HG02588 (cell line): Measurements from ENCODE around the gene OPCML.

Source experiments
- ATAC-seq: cut with Tn5 transposase; IDR thresholded peaks from one replicate; pipeline ENCODE4 v1.9.1; 2021; ENCODE audit warnings: mild to moderate bottlenecking, moderate library complexity; ENCODE audit not compliant: unreplicated experiment

OPCML gene

DNA sequence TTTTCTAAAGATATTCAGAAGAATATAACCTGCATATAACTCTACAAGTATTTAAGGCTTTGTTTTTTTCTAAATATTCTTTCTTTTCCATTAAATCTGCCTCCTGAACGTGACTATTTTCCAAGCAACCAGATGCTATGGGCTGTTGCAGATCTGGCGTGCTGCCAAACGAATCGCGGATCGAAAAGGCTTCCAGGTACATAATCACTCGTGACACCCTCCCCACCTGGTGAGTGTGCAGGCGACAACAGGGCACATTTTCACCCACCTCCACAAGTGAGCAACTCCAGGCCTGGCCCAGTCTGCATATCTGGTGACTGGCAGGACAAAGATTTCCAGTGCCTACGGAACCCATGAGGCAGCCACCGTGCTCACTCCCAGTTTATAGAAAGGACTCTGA, 660.1 kb downstream of the OPCML start:
- no peak for ATAC-seq

DNA sequence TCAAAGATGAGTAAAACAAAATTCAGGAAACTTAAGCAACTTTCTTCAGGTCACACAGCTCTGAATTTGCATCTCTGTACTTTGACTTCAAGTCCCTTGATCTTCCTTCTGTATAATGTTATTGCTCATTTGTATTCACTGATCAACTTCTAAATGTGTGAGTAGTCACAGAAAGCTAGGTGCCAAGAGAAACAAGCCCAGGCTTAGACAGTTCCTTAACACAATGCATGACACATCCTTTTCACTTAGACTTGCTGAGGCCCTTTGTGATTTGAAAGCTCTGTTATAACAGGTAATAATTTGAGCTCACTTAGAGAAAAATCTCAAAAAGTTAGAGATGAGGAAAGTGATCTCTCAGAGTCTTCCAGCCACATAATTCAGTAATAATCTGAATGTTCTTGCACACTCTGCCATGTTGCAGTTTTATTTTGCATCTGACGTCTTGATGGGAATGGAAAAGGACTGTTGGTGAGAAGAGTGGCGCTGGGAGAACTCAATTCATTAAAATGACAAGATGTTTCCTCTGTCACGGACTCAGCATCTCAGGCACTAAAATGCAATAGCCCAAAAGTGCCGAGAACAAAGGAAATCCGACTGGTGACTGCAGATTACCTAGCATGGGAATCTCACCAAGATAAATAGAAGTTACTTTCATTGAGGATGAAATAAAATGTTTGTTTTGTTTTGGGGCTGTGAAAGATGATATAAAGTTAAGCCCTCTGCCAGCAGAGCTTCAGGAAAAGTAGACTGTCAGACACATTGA, 665.3 kb downstream of the OPCML start:
- no peak for ATAC-seq

DNA sequence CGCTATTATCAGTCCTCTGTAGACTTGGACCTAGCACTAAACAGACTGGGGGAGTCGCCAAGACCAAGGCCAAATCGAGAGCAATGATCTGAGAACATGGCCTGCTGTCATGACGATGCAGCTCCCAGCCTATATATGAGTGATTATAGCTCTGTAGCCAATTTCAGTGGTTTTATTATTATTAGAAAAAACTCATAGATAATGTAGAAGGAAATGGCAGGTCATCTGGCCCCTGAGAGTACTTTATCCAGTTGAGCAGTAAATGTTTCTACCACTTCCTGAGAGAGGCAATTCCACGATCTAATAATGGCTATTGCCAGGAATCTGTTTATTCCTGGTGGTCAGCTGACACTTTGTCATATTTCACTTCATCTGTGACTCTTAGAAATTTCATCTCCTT, 666.7 kb downstream of the OPCML start:
- no peak for ATAC-seq

DNA sequence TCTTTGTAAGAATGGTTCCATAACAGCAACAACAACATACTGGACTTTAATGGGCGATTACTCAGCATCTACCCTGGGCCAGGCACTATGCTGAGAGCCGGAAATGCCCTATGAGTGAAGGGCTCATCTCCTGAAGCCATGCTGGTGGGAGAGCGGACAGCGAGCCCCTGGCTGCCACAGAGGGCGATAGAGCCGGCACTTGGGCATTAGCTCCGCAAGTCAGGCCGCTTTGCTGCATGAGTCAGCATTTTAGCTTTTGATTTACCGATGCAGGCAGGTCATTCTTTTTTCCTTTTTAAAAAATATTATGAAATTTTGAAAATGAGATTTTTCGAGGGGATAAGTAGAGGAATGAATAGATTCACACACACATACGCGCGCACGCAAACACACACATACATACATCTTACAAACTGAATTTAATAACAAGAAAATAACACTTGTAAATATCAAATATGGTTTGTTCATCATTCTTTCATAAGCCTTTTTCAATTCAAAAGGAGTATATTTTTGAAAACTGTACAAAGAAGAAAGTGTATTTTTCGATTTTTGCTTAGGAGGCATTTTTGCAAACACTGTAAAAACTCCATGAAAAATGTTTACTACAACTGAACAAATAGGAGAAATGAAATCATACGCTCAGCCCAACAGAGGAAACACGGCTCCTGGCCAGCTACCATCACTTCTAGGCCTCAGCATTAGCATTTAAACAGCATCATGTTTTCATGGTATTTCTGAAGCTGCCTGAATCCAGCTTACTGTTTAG, 667.3 kb downstream of the OPCML start:
- no peak for ATAC-seq

DNA sequence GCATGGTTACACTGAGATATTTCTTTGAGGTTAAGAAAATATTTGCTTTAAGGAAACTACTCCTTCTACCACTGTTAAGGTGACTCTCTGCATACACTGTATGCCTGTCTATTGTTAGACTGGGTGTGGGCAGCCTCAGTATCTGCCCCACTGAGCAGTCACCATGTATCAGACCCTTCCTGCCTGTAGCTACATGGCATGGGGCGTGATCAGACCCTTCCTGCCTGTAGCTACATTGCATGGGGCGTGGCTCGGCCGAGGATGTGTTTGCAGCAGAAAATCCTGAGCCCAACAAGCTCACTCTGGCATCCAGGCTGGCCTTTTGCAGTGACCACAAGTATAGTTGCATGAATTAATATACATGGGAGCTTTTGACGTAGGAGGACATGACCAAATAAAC, 669.4 kb downstream of the OPCML start:
- no peak for ATAC-seq

DNA sequence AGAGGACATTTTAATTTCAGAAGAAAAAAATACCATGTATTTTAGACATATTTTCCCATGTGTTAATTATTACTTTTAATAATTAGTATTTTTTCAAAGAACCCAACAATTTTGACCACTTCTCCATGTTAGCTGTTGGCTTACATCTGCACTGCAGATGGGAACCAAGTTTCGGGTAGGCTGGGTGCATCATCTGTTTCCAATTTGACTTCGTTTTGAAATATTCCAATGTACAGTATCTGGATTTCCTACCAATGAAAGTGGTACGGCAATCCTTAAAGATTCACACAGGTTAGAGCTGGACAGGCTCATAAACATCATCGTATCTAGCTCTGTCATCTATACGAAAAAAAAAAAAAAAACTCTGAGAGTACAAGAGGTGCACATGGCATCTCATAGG, 670.2 kb downstream of the OPCML start:
- ATAC-seq: no peak

DNA sequence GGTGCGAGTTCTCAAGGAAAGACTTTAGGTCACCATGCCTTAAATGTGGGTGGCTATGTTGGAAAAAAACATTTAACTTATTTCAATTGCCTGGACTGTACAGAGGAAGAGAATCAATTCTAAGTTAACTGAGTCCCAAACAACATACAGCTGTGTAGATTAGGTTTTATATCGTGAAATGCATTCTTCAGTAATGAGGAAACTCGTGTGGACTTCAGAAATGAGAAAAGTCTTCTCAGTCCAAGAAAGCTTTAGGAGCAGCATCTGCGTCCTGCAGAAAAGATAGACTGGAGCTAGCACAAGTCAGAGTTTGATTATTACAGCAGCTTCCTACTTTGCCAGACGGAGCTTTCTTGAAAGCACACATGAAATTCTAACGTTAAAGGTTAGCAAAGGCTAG, 673.0 kb downstream of the OPCML start:
- no peak for ATAC-seq

DNA sequence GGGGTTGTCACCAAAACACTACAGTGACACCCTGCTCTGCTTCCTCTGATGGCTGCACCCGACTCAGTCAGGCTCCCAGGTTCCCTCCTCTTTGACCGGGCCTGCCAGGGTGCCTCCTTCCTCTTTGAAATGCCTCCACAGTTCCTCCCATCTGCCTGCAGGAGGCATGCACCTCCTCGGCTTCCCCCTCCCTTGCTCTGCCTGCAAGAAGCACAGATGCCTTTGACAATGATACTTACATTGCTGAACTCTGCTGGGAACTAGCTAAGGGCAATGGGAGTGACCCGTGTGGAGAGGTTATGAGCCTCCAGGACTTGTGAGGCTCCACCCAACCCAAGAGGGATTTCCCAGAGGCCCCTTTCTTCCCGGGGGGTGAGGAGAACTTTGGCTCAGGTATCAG, 674.1 kb downstream of the OPCML start:
- ATAC-seq: no peak

DNA sequence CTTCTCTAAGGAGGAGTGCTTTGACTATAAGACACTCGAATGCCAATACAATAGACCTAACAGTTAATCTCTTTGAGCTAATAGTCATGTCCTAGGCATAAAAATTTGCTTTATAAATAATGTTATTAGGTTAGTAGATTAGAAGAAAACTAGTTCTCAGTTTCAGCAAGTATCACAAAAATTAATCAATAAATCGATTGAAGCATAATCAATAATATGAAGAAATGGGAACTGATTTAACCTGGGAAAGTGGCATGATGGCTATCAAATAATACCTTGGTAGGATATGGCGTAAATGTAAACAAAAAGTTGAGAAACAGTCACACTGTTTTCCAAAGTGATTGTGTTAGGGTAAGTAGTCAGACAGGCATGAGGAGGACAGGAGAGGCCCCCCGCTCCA, 676.3 kb downstream of the OPCML start:
- no peak for ATAC-seq

DNA sequence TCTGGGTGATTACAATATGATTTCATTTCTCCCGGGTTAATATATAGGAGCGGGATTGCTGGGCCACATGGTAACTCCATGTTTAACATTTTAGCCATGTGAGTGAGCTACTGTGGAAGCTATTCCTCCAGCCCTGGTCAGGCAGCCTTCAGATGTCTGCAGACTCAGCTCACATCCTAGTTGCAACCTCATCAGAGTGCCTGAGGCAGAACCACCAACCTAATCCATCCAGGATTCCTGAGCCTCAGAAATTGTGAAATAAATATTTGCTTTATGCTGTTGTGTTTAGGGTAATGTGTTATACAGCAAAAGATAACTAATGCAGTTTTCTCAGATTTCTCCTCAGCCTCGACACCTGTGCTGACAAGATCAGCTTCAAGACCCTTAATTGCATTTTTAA, 676.8 kb downstream of the OPCML start:
- no peak for ATAC-seq

DNA sequence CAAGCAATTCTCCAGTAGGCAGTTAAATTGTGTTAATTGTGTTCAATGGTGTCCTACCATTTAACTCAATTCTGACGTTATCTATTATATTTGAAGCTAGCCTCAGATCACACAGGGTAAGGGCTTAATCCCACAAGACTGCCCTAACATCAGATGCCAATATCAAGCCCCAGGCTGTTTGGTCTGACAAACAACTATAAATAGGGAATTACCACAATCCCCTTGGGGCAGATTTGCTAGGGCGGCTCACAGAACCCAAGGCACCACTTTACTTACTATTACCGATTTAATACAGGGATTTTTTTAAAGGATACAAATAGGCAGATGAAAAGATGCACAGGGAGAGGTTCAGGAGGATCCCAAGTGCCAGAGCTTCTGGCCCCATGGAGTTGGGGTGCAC, 678.4 kb downstream of the OPCML start:
- ATAC-seq: no peak

DNA sequence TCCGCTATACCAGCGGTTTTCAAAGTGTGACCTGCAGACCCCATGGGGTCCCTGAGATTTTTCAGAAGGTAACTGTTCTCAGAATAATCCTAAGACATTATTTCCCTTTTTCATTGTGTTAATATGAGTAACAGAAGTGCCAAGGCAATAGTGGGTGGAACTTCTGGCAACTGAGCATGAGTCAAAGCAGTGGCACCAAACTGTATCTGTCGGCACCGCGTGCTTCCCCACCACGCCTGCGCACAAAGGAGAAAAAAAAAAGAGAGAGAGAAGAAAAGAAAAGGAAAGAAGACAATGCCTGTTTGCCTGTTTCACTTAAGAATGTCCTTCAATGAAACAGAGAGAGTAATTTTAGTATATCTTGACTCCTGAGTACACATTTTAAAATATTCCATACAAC, 679.9 kb downstream of the OPCML start:
- ATAC-seq: no peak

DNA sequence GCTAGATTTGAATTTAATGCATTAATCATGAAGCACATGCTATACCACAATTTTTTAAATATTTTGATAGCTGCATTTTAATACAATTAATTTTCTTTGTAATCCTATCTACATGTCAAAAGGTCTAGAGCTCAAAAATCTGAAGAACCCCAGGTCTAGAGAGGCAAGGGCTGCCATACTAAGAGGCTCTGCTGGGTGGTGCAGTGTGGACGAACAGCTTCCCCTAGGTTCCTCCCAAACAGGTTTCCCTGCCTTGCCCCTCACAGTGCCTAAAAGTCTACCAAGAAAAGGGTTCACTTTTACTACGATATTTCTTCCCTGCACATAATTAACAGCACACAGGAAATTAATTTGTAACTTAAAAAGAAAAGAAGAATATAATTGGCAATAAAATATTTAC, 681.1 kb downstream of the OPCML start:
- ATAC-seq: no peak

DNA sequence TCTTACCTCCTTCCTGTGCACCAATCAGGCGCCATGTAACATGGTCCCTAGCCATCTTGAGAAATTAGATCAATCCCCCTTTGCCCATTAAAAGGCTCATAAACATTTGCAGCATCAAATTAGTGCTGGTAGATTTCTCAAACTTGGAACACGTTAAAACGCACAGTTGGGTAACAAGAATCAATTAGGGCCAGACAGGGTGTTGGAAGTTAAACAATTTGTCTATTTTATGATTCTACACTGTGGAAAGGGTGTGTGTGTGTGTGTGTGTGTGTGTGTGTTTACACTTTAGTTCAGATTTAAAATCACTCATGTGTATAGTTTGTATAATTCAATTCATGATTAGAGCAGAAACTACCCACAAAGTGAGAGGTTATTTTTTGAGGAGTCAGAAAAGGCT, 682.0 kb downstream of the OPCML start:
- no peak for ATAC-seq

DNA sequence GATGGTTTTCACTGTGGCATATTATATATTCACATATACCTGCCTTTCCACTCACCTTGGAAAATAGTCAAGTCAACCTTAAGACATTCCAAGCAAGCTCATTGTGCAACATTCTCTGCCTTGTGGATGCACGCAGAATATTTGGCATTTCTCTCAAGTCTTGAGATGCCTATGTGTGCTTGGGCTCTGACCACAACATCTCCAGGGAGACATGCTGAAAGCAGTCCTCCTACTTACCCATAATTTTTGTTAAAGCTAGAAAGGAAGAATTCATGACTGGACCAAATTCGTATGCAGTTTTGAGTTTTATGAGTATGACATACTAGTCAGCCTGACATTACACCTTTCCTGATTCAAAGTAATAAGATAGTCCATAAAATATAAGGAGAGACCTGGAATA, 684.0 kb downstream of the OPCML start:
- no peak for ATAC-seq

DNA sequence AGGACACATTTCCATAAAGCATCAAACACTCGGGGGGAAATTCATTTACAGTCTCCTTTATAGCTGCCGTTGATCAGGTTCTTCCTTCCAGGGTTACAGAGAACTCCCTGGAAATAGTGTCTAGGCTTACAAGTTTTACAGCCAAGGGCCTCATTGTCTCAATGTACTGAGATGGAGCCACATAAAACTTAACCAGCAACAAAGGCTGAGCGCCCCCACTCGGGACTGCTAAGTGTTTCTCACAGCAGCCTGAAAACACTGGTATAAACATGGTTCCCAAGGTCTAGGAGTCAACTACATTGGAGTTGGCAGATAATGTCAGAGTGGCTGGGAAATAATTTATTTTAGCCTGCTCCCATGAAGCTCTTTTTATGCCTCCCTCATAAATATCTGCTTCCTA, 686.2 kb downstream of the OPCML start:
- no peak for ATAC-seq

DNA sequence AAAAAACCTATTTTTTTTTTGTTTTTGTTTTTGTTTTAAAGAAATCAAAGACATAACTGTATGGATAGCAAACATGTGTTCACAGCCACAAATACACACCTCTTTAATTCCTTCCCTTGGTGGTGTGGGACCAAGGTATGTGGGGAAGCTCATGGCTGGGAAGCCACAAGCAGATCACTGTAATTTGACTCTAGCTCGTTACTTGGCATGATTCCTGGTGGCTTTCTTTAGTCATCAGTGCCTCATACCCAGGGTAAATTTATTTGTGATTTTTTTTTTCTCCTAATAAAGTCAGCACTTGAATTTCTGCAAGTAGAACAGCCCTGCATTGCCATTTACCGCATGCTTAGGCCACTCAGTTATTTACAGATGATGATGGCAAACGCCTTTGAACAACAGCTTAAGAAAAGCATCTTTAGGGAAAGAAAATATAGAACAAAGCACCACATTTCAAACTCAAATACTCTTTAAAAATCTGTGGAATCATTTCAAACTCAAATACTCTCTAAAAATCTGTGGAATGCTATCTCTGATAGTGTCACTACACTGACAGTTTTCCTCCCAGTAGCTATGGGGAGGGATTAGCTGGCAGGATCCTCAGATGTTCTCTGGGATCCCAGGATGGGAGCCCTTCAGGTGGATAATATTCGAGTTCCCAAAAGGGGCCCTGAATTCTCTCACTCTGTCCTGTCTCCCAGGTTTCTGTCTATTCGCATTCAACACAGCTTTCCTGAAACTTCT, 687.2 kb downstream of the OPCML start:
- no peak for ATAC-seq

DNA sequence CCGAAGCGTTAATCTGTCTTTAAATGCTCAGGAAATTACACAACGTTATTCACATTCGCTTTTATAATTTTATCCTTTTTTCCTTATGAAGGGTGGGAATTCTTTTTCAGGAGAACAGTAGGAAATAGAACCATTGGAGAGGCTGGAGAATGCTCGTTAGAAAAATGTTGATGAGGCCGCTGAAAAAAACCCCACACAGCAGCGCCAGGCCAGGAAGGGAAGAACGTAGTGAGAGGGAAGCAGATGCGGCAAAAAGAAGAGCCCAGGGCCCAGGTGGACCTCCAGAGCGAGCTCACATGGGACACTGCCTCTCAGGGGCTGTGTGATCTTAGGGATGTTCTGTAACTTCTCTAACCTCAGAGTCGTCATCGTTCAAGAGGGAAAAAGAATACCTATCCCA, 691.6 kb downstream of the OPCML start:
- no peak for ATAC-seq

DNA sequence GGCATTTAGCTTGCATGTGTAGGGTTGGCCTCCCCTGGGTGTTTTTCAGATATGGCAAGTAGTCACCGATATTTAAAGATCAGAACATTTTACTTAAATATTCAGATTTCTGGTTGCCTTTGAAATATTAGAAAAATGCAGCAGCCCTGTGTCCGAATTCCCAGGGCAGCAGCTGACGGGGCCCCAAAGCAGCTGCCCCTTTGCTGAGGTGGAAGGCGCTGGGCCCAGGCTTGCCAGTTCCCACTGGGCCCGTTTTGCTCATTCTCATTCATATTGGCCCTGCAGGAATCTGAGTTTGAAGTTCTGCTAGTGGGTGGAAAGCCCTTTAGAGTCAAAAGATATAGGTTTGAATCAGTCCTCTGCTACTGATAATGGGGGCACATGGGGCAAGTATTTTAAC, 692.1 kb downstream of the OPCML start:
- ATAC-seq: no peak

DNA sequence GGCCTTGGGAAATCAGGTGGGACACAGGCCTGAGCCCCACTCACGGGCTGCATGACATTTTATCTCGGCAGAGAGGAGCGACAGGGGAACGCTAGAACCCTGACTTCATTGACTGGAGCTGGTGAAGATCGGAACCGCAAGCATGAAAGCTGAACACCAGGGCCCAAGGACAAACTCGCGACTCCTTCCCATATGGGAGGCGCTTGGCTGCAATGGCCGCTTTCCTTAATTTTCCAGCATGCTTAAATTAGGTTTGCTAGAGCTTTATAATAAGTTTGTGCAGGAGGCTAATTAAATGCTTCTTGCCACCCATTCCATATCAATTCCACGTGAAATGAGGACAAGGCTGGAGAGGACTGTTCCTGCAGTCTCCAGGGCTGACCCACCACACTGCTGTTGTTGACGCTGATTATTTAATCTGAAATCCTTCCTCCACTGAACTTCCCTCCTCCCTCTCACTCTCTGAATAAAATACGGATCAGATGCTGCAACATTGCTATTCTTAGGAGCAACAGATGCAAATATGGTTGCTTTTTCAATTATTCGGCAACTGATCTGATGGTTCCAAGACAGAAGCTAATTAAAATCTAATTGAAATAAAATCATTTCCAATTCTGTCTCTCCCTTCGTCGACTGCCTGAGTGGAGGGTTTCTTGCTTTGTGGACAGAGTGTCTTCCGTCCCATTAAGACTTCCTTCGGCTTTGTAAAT, 692.9 kb downstream of the OPCML start:
- no peak for ATAC-seq

DNA sequence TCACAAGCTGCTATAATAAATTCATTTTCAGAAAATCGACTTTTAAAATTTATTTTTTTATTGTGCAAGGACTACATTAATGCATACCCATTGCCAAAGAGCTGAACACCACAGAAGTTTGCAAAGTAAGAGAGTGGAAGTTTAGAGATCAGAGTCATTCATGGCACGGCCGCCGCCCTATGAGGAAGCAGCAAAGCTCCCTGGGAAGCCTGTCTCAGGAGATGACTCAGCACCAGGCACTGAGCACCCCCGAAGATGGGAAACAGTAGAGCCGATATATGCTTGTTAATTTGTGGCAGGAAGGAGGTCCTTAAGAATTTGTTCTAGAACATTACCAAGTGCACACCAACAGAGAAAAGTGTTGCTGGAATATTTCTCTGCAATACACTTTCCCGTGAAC, 693.7 kb downstream of the OPCML start:
- no peak for ATAC-seq
